Hepatocyte (in vitro differentiated cells): ENCODE results near the gene PCSK6. TPM values are rescaled to one million over a fixed set of nuclear protein-coding genes. Genes with fewer than 3 reads are reported as not detected.

ENCODE experiments used
- DNase-seq: peaks from one replicate; pipeline ENCODE4 v3.0.0-alpha.2; 2016; ENCODE audit warnings: low spot score
- H2AFZ ChIP-seq: fragments of 200-600 bp; sonication (generic); 2 replicates; pipeline ENCODE4 v1.6.0; 2016; ENCODE audit warnings: antibody characterized with exemption, mild to moderate bottlenecking
- H3K27ac ChIP-seq: fragments of 200-600 bp; sonication (generic); 2 replicates; pipeline ENCODE4 v1.5.1; 2016; ENCODE audit warnings: mild to moderate bottlenecking
- H3K27me3 ChIP-seq: fragments of 200-600 bp; sonication (generic); 2 replicates; pipeline ENCODE4 v1.6.1; 2016
- H3K36me3 ChIP-seq: fragments of 200-600 bp; sonication (generic); replicated peaks from 2 replicates; pipeline ENCODE4 v1.5.1; 2016; ENCODE audit warnings: low read depth; ENCODE audit not compliant: insufficient read depth
- H3K4me1 ChIP-seq: fragments of 200-600 bp; sonication (generic); 2 replicates; pipeline ENCODE4 v1.5.1; 2016; ENCODE audit warnings: mild to moderate bottlenecking, moderate library complexity; ENCODE audit not compliant: insufficient read depth
- H3K4me2 ChIP-seq: fragments of 200-600 bp; sonication (generic); 2 replicates; pipeline ENCODE4 v1.6.0; 2016
- H3K4me3 ChIP-seq: fragments of 200-600 bp; sonication (generic); 2 replicates; pipeline ENCODE4 v1.5.1; 2016; ENCODE audit warnings: mild to moderate bottlenecking
- H3K79me2 ChIP-seq: fragments of 200-600 bp; sonication (generic); 2 replicates; pipeline ENCODE4 v1.6.0; 2017; ENCODE audit warnings: mild to moderate bottlenecking
- H3K9me2 ChIP-seq: fragments of 200-600 bp; sonication (generic); replicated peaks from 2 replicates; pipeline ENCODE4 v1.6.0; 2017; ENCODE audit warnings: mild to moderate bottlenecking; ENCODE audit not compliant: insufficient read depth
- H3K9me3 ChIP-seq: fragments of 200-600 bp; sonication (generic); 2 replicates; pipeline ENCODE4 v1.5.1; 2016; ENCODE audit warnings: low read depth, mild to moderate bottlenecking
- H4K20me1 ChIP-seq: fragments of 200-600 bp; sonication (generic); 2 replicates; pipeline ENCODE4 v1.6.0; 2016; ENCODE audit warnings: mild to moderate bottlenecking; ENCODE audit not compliant: insufficient read depth, poor library complexity, severe bottlenecking
- CTCF ChIP-seq: fragments of 200-600 bp; sonication (generic); IDR thresholded peaks from 2 replicates; pipeline ENCODE4 v1.5.1; 2016; ENCODE audit warnings: antibody characterized with exemption, mild to moderate bottlenecking; ENCODE audit not compliant: poor library complexity
- EZH2 ChIP-seq: fragments of 200-600 bp; sonication (generic); IDR thresholded peaks from 2 replicates; pipeline ENCODE4 v1.6.1; 2016; ENCODE audit warnings: antibody characterized with exemption, mild to moderate bottlenecking, borderline replicate concordance
- EZH2phosphoT487 ChIP-seq: fragments of 200-600 bp; sonication (generic); IDR thresholded peaks from one replicate; pipeline ENCODE4 v1.6.1; 2018; ENCODE audit warnings: antibody characterized with exemption, mild to moderate bottlenecking, low read depth, moderate library complexity; ENCODE audit not compliant: unreplicated experiment, severe bottlenecking
- WGBS: methylation state at CpG from one replicate; pipeline ENCODE4 v1.1.6; 2016; ENCODE audit warnings: low lambda C conversion rate; ENCODE audit errors: missing lambda C conversion rate; 5-methylcytosine and 5-hydroxymethylcytosine counted together
- polyA plus RNA-seq: library from polyadenylated mRNA; unstranded; fragments of >200 nt; fragmentation: Nextera tagmentation; extraction: Ambion mirVana; gene quantifications from 2 replicates; pipeline ENCODE4 v1.2.1, GENCODE V29; 2016
- total RNA-seq: library from RNA; depleted of rRNA; stranded (reverse); fragments of >200 nt; gene quantifications from 2 replicates; pipeline ENCODE4 v1.2.3, GENCODE V29; 2014

The PCSK6 gene
- total and polyA plus RNA-seq, 2 experiments from 2014 or later, result 31.7 to 40.5 TPM

DNA sequence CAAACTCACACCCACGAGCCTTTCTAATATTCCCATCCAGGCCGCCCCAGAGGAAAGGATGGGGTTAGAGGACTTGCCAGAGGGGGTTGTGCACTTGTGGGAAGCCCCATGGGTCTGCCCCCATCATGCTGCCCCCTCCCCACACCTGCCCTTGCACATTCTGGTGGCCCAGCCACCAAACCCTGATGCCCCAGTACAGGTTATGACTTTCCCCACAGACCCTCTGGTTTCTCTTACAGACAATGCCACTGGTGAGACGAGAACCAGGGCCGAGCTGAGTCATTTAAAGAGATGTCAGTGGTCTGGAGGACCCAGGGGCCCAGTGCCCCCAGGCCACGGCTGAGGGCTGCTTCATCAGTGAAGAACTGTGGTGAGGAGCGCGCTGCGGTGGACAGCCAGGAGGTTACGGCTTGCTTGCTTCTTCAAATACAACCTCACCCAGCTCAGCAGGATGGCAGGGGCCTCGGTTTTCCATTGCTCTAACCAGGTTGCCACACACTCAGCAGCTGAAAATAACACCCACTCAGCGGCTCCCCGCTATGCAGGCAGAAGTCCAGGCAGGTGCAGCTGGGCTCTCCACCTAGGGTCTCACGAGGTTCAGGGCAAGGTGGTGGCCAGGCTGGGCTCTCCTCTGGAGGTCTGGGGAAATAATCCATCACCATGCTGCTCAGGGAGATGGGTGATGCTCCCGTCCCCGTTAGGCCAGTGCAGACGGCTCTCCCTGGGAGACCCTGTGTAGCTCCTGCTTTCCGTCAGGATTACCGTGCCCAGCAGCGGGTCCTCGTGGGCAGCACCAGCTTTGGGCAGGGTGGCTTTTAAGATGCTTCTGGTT lies 180.7 kb downstream of the PCSK6 start:
- H3K9me2 ChIP-seq, result no peaks in the 10 kb centered on the region
- no peak for DNase-seq
- H3K4me3 ChIP-seq, result no peak overlapping the region
- H2AFZ ChIP-seq, result no peak overlapping the region
- TF ChIP-seq CTCF, result no peak
- no peak for TF ChIP-seq EZH2
- TF ChIP-seq EZH2phosphoT487, result no peak
- H3K79me2 ChIP-seq, result no peaks in the 10 kb centered on the region
- H3K27ac ChIP-seq, result no peak overlapping the region
- no peaks in the 10 kb centered on the region for H3K36me3 ChIP-seq
- H4K20me1 ChIP-seq, result no peaks in the 10 kb centered on the region
- no peaks in the 10 kb centered on the region for H3K27me3 ChIP-seq
- H3K4me2 ChIP-seq, result no peak overlapping the region
- no peaks in the 10 kb centered on the region for H3K9me3 ChIP-seq
- H3K4me1 ChIP-seq, result no peaks in the 10 kb centered on the region
- WGBS, result 88% methylated on average over 20 of the region's 20 CpGs

- Histone ChIP-seq H3K4me2 (no peak overlapping the region), H2AFZ (no peak overlapping the region), H3K27ac (no peak overlapping the region), H3K36me3 (no peaks in the 10 kb centered on the region), H3K4me3 (no peak overlapping the region), H4K20me1 (no peaks in the 10 kb centered on the region), H3K9me3 (no peaks in the 10 kb centered on the region), H3K4me1 (no peaks in the 10 kb centered on the region), H3K27me3 (no peaks in the 10 kb centered on the region), H3K9me2 (no peaks in the 10 kb centered on the region), H3K79me2 (no peaks in the 10 kb centered on the region)
- no peak for DNase-seq
- WGBS, result 79% methylated on average over 15 of the region's 16 CpGs
- TF ChIP-seq EZH2 (no peak), EZH2phosphoT487 (no peak), CTCF (no peak)
Observed at GRCh38 chr15:101307897-101308603, 181.5 kb downstream of the PCSK6 start.

DNA sequence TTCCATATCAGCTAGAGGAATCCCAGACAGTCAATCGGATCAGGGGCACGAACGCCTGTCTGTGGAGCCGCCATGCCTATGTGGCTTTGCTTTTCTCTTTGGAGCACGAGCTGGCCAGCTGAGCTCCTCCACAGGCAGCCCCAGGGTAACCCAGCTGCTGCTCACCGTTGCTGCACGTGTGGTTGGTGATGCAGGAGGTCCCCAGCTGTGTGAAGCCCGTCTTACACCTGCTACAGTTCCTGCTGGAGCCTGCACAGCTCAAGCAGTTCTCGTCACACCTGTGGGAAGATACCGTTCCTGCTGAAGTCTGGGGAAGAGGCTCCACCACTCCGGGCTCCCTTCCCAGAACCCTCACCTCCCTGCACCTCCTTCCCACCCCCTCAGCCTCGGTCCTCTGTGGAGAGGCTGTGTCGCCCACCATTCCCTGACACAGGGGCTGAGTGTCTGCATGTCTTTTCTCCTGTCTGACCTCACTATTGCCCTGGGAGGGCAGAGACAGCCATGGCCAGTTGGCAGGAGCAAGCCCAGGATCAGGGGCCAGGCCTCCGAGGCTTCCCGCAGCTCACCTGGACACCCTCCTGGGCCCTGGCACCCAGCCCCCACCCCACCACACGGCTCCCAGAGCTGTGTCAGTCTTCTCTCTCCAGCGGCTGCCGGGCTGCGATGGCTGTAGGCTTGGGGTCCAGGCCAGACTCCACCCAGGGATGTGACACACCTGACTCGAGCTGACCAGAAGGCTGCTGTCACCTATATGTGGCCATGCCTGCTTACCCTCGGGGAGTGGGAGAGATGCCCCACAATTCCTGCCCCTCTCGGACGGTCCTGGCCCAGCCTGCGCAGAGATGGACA lies 182.2 kb downstream of the PCSK6 start:
- no peak overlapping the region for H3K4me3 ChIP-seq
- H3K9me3 ChIP-seq, result no peaks in the 10 kb centered on the region
- 81% methylated on average over 24 of the region's 24 CpGs for WGBS
- no peaks in the 10 kb centered on the region for H3K9me2 ChIP-seq
- no peak overlapping the region for H3K27ac ChIP-seq
- no peaks in the 10 kb centered on the region for H3K79me2 ChIP-seq
- no peak overlapping the region for H2AFZ ChIP-seq
- no peak overlapping the region for H3K4me2 ChIP-seq
- H3K27me3 ChIP-seq, result no peaks in the 10 kb centered on the region
- DNase-seq, result no peak
- no peaks in the 10 kb centered on the region for H4K20me1 ChIP-seq
- no peak for TF ChIP-seq EZH2
- no peak for TF ChIP-seq EZH2phosphoT487
- TF ChIP-seq CTCF, result no peak
- no peaks in the 10 kb centered on the region for H3K4me1 ChIP-seq
- H3K36me3 ChIP-seq, result no peaks in the 10 kb centered on the region
